ENCODE measurements around the gene ZNF708.
"Not testable (repeated sequence)": the region's sequence is repeated elsewhere in the genome, so short reads cannot be mapped to it uniquely, and the experiment has no call there.

The ZNF708 gene

DNA sequence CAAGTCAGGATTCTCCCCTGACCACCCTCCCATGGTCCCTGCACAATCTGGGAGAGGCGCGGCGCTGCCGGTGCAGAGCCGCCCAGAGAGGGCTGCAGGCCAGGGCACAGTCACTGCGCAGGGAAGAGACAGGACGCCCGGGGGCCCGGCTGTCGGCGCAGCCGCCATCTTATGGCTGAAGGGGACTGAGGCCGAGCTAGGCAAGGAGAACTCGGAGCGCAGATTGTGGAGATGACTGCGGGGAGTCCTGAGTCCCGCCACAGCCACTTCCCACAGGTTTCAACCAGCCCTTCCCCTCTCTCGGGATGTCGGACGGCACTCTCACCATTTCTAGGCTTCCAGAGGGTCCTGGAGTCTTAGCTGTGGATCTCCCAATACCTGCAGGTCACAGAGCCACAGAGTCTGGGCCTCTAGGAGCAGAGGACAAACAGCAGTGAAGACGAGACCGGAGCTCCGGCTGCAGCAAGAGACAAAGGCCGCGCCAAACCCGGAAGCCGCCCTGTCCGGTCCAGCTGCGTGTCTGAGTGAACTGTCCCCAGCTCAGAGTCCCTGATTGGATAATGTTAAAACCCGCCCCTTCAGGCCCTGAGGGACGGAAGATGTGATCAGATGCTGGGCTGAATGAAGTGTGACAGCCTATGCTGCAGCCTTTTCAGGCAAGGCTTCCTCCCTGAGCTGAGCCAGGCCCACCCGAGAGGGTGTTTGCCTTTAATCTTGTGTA, at the start of gene ZNF708:
TSS of gene ZNF708 (minus strand) at position 526 of the 721 bp plus-strand sequence. CDS start at position 328, 198 bp downstream.
- peak; percentile 60 for DNase-seq

DNA sequence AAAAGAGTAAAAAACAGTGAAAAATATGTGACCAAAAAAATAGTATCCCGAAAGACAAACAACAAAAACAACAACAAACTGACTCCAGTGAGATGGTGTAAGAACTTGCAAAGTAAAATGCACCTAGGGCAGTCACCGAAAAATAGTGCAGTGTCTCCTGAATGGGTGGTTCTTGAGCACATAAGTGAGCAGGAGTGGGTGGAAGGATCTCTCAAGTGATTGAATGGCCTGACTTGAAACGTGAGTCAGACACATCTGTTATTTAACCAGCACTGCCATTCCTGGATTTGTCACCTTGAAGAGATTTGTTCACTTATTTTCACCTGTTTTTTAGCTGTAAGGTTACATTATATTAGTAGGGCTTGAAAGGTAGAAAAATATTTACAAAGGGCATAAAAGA, 33.1 kb upstream of the ZNF708 start:
- DNase-seq = no peak

DNA sequence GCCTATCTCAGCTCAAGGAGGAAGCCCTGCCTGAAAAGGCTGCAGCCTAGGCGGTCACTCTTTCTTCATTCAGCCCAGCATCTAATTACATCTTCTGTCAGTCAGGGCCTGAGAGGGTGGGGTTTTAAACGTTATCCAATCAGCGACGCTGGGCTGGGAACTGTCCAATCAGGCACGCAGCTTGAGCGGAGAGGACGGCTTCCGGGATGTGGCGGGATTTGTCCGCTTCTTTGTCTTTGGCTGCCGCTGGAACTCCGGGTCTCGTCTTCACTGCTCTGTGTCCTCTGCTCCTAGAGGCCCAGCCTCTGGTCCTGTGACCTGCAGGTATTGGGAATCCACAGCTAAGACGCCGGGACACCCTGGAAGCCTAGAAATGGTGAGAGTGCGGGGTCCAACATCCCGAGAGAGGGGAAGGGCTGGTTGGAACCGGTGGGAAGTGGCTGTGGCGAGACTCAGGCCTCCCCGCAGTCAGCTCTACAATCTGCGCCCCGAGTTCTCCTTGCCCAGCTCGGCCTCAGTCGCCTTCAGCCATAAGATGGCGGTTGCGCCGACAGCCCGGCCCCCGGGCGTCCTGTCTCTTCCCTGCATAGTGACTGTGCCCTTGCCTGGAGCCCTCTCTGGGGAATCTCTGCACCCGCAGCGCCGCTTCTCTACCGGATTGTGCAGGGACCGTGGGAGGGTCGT, 29.7 kb upstream of the ZNF708 start, which contains the start of gene ZNF738:
TSS of gene ZNF738 (plus strand) at position 233 of the 684 bp plus-strand sequence. CDS start at position 374, 141 bp downstream.
- DNase-seq = peak; percentile 64

DNA sequence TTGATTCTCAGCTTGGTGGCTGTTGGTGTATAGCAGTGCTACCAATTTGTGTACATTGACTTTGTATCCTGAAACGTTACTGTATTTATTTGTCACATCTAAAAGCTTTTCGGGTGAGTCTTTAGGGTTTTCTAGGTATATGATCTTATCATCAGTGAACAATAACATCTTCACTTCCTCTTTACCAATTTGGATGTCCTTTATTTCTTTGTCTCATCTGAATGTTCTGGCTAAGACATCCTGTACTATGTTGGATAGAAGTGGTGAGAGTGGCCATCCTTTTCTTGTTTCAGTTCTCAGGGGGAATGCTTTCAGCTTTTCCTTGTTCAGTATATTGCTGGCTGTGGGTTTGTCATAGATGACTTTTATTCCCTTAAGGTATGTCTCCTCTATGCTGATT, 23.6 kb upstream of the ZNF708 start:
- no peak for DNase-seq

DNA sequence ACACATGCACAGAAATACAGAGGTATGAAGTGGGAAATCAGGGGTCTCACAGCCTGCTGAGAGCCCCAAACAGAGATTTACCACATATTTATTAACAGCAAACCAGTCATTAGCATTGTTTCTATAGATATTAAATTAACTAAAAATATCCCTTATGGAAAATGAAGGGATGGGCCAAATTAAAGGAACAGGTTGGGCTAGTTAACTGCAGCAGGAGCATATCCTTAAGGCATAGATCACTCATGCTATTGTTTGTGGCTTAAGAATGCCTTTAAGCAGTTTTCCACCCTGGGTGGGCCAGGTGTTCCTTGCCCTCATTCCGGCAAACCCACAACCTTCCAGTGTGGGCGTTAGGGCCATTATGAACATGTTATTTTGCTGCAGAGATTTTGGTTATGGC, 15.6 kb upstream of the ZNF708 start:
- not testable (repeated sequence) for DNase-seq

DNA sequence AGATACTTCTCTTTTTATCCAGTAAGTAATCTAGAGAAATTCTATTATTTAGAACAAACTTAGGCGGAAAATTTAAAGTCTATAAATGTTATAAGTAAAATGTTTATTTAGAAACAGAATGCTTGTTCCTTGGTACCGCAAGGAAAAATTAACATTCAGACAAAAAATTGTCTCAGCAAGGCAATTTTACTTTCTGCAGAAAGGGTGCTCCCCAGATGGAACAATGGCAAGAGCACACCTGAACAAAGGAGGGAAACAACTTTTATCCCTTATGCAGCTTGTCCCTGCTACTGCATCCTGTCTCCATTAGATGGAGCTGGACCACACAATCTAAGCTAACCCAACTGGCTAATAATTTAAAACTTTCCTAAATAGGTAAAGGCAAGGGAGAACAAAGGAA, 6.5 kb upstream of the ZNF708 start:
- DNase-seq = no peak

DNA sequence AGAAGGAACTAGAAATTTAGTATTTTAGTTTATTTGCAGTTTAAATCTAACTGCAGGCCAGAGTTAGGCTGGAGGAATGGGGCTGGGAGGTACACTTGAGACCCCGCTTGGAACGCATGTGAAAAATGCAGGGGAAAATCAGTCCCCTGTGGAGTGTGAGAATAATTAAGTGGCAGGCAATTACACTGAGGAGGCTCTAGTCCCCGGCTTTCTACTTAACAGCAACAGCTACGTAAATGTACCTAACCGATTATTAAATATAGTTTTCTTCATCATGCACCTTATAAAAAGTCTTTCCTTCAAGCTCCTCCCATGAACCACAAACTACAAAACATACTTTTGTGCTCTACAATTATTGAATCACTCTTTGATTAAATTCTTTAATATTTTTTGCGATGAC, 804 bp downstream of the ZNF708 start:
- no peak for DNase-seq

DNA sequence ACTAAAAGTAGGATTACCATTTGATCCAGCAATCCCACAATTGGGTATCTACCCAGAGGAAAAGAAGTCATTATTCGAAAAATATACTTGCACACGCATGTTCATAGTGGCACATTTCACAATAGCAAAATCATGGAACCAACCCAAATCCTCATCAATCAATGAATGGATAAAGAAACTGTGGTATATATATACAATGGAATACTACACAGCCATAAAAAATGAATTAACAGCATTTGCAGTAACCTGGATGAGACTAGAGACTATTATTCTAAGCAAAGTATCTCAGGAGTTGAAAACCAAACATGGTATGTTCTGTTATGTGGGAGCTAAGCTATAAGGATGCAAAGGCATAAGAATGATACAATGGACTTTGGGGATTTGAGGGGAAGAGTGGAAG, 3.0 kb downstream of the ZNF708 start:
- no peak for DNase-seq

DNA sequence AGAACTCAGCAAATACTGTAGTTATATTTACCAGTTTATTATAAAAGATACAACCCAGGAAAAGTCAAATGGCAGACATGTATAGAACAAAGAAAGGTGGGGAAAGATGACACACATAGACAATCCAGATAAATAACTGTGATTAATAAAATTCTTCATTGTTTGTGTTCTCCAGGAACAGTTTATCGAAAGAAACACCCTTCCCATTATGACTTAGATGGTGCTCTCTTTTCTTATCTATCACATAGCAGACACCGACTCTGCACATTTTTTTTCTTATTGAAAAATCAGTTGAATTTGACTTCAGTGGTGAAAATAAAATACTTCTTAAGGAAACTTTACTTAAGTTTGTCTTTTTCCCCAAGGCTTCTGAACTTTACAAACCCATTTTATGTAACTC, 6.2 kb downstream of the ZNF708 start:
- no peak for DNase-seq

DNA sequence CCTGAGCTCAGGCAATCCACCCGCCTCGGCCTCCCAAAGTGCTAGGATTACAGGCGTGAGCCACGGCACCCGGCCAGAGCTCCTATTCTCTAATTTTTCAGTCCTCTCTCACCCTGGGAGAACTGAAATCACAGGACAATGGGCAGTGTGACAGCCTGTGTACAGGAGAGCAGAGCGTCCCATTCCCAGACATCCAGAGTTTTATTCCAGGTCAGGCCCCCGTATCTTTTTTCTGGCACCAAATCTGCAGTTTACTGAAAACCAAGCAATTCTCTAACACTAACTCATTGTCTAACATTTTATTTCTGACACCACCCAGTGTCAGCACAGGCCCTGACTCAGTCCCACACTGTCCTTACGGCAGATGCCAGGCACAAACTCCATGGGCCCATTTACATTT, 6.7 kb downstream of the ZNF708 start:
- no peak for DNase-seq

DNA sequence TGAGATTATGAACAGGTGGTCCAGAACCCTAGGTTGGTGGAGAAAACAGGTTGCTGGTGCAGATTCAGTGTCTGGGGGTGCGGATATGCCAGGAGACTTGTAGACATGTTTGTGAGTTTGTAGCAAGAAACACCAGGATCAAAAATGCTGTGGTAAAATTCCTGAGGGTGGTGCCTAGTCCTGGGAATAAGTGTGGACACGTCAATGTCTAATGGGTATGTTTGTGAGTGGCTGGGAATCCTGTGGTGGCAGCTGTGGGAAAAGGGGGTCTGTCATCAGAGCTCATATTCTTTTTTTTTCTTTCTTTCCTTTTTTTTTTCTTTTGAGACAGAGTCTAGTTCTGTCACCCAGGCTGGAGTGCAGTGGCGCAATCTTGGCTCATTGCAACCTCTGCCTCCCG, 7.2 kb downstream of the ZNF708 start:
- DNase-seq = no peak

DNA sequence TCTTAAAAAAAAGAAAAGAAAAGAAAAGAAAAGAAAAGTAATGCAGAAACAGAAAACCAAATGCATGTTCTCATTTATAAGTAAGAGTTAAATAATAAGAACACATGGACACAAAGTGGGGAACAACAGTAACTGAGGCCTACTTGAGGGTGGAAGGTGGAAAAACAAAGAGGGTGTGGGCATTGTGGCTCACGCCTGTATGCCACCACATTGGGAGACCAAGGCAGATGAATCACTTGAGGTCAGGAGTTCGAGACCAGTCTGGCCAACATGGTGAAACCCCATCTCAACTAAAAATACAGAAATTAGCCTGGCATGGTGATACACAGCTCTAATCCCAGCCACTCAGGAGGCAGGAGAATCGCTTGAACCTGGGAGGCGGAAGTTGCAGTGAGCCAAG, 8.1 kb downstream of the ZNF708 start:
- DNase-seq = no peak

DNA sequence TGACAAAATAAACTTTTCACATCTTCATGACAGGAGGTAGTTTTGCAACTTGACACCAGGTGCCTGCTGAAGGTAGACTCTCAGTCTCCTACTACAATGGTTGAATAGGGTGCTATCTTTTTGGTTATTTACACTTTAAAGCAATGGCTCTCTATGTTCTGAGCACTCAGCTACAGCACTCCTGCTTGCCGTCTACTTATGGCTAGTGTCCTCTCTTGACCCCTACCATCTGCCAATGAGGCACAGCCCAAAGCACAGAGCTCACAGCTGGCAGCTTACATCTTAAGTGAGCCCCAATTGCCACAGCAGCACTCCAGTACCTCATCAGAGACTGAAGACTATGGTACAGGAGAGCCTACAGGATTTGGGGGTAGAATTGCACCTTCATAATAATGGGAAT, 11.4 kb downstream of the ZNF708 start:
- no peak for DNase-seq

DNA sequence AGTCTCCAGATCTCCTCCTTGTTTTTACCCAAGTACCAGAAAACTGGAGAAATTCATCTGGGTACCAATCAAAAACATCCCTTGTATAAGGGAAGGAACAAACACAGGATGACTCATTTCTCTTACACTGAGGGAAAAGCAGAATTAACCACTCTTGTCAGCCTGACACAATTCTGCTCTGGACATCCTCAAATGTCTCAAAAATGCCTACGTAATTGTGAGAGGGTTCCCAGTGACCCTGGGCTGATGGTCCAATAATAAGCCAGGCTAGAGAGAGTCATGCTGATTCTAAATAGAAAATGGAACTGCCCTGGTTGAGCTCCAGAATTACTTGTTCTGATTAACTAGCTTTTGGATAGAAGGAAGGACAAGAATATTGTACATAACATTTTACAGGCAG, 14.5 kb downstream of the ZNF708 start:
- no peak for DNase-seq

DNA sequence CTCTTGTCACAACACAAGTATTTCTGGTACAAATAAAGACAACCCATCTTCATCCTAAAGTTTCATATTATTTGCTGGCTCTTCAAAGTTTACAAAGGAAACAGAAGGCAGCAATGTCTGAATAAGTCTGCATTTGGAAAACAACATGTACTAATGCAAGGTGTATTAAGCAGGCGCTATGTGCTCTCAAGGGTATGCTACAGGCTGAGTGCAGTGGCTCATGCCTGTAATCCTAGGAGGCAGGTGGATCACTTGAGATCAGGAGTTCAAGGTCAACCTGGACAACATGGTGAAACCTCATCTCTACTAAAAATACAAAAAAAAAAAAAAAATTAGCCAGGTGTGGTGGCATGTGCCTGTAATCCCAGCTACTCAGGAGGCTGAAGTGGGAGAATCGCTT, 16.4 kb downstream of the ZNF708 start:
- not testable (repeated sequence) for DNase-seq

DNA sequence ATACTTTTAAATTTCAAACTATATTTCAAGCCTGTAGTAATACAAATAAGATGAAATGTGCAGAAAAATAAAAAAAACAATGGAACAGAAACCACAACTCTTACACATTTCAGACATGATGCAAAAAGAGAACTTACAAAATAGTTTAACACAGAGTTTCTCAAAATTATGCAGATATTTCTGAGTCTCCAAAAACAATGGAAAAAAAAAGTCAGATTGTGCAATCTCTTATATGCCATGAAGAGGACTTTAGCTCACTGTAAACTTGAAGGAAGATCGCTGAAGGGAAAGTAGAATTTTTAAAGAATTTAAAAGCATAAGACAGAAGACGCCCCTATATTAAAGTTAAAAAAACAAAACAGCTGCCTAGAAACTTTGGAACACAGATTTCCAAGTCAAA, 20.4 kb downstream of the ZNF708 start:
- no peak for DNase-seq

DNA sequence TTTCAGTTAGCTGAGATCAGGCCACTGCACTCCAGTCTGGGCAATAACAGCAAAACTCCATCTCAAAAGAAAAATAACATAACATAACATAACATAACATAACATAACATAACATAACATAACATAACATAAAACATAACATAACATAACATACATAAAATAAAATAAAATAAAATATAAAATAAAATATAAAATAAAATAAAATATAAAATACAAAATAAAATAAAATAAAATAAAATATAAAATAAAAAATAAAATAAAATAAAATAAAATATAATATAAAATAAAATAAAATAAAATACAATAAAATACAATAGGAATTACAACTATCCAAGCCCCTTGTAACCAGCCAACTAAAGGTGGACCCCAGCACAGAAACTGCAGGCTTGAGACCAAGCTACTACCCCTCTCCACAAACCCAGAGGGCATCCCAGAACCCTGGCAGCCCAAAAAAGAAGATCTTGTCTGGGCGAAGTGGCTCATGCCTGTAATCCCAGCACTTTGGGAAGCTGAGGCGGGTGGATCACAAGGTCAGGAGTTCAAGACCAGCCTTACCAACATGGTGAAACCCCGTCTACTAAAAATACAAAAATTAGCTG, 22.2 kb downstream of the ZNF708 start:
- not testable (repeated sequence) for DNase-seq

DNA sequence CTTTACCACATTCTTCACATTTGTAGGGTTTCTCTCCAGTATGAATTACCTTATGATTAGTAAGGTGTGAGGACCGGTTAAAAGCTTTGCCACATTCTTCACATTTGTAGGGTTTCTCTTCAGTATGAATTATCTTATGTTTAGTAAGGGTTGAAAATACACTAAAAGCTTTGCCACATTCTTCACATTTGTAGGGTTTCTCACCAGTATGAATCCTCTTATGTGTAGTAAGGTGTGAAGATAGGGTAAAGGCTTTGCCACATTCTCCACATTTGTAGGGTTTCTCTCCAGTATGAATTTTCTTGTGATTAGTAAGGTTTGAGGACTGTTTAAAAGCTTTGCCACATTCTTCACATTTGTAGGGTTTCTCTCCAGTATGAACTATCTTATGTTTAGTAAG, 35.4 kb downstream of the ZNF708 start:
- DNase-seq = not testable (repeated sequence)

DNA sequence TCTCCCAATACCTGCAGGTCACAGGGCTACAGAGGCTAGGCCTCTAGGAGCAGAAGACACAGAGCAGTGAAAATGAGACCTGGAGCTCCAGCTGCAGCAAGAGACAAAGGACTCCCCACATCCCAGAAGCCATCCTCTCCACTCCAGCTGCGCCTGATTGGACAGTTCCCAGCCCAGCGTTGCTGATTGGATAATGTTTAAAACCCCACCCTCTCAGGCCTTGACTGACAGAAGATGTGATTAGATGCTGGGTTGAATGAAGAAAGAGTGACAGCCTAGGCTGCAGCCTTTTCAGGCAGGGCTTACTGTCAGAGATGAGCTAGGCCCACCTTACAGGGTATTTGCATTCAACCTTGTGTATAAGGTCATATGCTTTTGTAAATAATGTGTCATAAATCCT, 59.4 kb downstream of the ZNF708 start:
- DNase-seq = no peak

DNA sequence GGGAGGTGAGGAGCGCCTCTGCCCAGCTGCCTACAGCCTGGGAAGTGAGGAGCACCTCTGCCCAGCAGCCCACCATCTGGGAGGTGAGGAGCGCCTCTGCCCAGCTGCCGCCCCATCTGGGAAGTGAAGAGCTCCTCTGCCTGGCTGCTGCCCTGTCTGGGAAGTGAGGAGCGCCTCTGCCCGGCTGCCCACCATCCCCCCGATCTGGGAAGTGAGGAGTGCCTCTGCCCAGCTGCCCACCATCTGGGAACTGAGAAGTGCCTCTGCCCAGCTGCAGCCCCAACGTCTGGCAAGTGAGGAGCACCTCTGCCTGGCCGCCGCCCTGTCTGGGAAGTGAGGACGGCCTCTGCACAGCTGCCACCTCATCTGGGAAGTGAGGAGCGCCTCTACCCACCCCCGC, 64.3 kb downstream of the ZNF708 start:
- DNase-seq = no peak

DNA sequence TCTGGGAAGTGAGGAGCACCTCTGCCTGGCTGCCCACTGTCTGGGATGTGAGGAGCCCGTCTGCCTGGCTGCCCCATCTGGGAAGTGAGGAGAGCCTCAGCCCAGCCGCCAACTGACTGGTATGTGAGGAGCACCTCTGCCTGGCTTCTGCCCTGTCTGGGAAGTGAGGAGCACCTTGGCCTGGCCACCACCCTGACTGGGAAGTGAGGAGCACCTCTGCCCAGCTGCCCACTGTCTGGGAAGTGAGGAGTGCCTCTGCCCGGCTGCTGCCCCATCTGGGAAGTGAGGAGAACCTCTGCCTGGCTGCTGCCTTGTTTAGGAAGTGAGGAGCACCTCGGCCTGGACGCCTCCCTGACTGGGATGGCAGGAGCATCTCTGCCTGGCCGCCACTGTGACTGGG, 64.8 kb downstream of the ZNF708 start:
- DNase-seq = no peak

DNA sequence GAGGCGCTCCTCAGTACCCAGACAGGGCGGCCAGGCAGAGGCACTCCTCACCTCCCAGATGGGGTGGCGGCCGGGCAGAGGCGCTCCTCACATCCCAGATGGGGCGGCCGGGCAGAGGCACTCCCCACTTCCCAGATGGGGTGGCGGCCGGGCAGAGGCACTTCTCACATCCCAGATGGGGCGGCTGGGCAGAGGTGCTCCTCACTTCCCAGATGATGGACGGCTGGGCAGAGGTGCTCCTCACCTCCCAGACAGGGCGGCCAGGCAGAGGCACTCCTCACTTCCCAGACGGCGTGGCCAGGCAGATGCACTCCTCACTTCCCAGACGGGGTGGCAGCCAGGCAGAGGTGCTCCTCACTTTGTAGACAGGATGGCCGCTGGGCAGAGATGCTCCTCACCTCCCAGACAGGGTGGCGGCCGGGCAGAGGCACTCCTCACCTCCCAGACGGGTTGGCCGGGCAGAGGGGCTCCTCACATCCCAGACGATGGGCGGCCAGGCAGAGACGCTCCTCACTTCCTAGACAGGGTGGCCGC, 68.3 kb downstream of the ZNF708 start:
- DNase-seq = not testable (repeated sequence)

DNA sequence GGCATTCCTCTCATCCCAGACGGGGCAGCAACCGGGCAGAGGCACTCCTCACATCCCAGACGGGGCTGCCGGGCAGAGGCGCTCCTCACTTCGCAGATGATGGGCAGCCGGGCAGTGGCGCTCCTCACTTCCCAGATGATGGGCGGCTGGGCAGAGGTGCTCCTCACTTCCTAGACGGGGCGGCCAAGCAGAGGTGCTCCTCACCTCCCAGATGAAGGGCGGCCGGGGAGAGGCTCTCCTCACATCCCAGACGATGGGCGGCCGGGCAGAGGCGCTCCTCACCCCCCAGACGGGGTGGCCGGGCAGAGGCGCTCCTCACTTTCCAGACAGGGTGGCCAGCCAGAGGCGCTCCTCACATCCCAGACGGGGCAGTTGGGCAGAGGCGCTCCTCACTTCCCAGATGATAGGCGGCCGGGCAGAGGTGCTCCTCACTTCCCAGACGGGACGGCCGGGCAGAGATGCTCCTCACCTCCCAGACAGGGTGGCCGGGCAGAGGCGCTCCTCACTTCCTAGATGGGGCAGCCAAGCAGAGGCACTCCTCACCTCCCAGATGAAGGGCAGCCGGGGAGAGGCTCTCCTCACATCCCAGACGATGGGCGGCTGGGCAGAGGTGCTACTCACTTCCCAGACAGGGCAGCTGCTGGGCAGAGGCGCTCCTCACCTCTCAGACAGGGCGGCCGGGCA, 68.9 kb downstream of the ZNF708 start:
- no peak for DNase-seq

Data from activated CD4-positive, alpha-beta T cell treated with anti-CD3 and anti-CD28 coated beads for 1 hour (primary cell).